ENCODE measurements around the gene TWIST2. TPM values are rescaled to one million over a fixed set of nuclear protein-coding genes. Genes with fewer than 3 reads are reported as not detected.

TWIST2 gene
- total RNA-seq, 3 donors from 2014 or later: 38.2 to 200 (median 178) TPM

DNA sequence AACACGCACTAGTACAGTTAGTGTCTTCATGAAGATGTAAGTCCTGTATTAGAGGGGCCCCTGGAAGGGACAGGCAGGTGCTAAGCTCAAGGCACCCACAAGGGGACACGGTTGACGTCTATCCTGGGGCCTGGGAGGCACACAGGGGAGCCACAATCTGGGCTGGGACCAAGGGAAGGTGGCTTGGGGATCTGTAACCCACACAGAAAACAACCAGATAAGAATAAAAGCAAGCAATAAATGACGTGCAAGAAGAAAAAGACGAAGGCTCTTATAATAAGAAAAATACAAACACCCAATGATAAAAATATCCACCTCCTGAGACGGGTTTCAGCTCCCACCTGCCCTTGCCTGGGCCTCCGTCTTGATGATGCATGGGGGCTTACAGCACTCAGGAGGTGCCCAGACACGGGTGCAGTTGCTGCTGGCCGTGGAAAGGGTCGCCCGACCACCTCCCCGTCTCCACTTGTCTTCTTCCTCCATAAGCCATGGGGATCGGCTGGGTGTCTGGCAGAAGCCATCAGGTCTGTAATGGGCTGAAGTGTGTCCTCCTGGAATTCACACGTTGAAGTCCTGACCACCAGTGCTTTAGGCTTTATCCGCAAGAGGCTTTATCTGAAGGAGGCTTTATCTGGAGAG is 73.9 kb downstream of the TWIST2 start:
- no peak for TF ChIP-seq POLR2A (IDR thresholded peaks at IDR 0.05)
- TF ChIP-seq, protein P1, sequence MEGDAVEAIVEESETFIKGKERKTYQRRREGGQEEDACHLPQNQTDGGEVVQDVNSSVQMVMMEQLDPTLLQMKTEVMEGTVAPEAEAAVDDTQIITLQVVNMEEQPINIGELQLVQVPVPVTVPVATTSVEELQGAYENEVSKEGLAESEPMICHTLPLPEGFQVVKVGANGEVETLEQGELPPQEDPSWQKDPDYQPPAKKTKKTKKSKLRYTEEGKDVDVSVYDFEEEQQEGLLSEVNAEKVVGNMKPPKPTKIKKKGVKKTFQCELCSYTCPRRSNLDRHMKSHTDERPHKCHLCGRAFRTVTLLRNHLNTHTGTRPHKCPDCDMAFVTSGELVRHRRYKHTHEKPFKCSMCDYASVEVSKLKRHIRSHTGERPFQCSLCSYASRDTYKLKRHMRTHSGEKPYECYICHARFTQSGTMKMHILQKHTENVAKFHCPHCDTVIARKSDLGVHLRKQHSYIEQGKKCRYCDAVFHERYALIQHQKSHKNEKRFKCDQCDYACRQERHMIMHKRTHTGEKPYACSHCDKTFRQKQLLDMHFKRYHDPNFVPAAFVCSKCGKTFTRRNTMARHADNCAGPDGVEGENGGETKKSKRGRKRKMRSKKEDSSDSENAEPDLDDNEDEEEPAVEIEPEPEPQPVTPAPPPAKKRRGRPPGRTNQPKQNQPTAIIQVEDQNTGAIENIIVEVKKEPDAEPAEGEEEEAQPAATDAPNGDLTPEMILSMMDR (IDR thresholded peaks at IDR 0.05): no peak
- no peak for TF ChIP-seq POLR2AphosphoS5 (IDR thresholded peaks at IDR 0.05)
- no peak overlapping the region for H3K27ac ChIP-seq
- no peak overlapping the region for H3K4me3 ChIP-seq
- no peaks in the 10 kb centered on the region for H3K27me3 ChIP-seq
- H3K36me3 ChIP-seq: no peaks in the 10 kb centered on the region
- H3K9me3 ChIP-seq: no peaks in the 10 kb centered on the region
- intact Hi-C loops (cut with DNase I; ENCODE audit: low total_unique reads): no loop called here
- no peaks in the 10 kb centered on the region for H3K4me1 ChIP-seq
- DNase-seq (ENCODE audit: low spot score in 2 of 2): no peak

DNA sequence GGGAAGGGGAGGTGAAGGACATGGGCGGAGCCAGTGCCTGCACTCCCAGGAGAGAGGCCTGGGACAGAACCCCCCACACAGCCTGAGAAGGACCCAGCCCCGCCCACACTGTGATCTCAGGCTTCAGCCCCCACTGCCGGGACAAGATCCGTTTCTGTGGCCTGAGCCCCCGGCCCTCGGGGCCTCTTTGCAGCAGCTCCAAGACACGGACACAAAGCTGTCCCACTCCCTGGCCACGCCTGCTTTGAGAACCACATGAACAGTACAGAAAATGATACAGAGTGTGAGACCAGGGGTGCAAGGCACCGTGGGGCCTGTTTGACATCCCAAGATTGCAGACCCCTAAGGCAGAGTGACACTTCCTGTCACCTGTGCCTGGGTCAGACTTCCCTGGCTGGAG is 74.5 kb downstream of the TWIST2 start:
- H3K27ac ChIP-seq: no peak overlapping the region
- H3K4me1 ChIP-seq: no peaks in the 10 kb centered on the region
- no peaks in the 10 kb centered on the region for H3K9me3 ChIP-seq
- H3K27me3 ChIP-seq: no peaks in the 10 kb centered on the region
- H3K4me3 ChIP-seq: no peak overlapping the region
- intact Hi-C loops (cut with DNase I; ENCODE audit: low total_unique reads): no loop called here
- TF ChIP-seq POLR2A (IDR thresholded peaks at IDR 0.05) (no peak), POLR2AphosphoS5 (IDR thresholded peaks at IDR 0.05) (no peak)
- TF ChIP-seq, protein P1 (IDR thresholded peaks at IDR 0.05): no peak
- no peaks in the 10 kb centered on the region for H3K36me3 ChIP-seq
- DNase-seq (ENCODE audit: low spot score in 2 of 2): peak in 1 of 2 donors; percentile 30

DNA sequence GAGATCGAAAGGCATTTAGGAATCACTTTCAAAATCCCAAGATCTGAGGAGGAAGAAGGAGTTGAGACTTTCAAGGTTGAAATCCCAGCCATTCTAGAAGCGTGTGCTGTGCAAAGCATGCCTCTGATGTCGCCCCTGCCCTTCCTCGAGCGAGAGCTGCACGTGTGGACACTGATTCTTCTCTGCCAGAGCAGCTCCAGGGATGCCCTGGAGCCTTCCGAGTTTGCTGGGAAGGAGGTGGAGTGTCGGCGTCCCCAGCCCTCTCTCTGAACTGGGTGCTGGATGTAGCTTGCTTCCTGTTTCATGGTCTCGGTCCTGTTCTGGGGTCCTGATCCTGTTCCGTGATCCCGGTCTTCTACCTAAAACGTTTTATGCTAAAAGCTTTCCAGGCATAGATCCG is 76.1 kb downstream of the TWIST2 start:
- H3K4me3 ChIP-seq: no peak overlapping the region
- H3K36me3 ChIP-seq: no peaks in the 10 kb centered on the region
- H3K4me1 ChIP-seq: no peaks in the 10 kb centered on the region
- no peak for DNase-seq (ENCODE audit: low spot score in 2 of 2)
- intact Hi-C loops (cut with DNase I; ENCODE audit: low total_unique reads): no loop called here
- no peaks in the 10 kb centered on the region for H3K9me3 ChIP-seq
- TF ChIP-seq POLR2AphosphoS5 (IDR thresholded peaks at IDR 0.05): no peak
- no peak for TF ChIP-seq POLR2A (IDR thresholded peaks at IDR 0.05)
- TF ChIP-seq, protein P1 (IDR thresholded peaks at IDR 0.05): no peak
- no peaks in the 10 kb centered on the region for H3K27me3 ChIP-seq
- no peak overlapping the region for H3K27ac ChIP-seq

DNA sequence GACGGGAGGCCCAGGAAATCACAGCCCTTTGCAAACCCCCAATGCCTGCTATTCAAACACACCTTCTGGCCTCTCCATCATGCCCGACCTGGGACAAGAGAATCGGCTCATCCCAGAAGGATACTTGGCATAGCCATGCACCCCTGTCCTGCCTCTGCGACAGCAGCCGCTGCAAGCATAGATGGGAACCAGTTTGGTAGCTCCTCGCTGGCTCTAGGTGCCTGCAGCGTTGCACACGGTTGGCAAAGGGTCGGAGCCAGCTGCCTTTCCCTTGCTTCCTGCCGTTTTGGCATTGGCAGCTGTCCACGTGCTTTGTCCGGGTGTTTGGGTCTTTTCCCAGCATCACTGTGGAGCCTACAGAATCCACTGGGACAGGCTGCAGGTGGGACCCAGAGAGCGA is 76.9 kb downstream of the TWIST2 start:
- no peaks in the 10 kb centered on the region for H3K27me3 ChIP-seq
- no peaks in the 10 kb centered on the region for H3K36me3 ChIP-seq
- DNase-seq (ENCODE audit: low spot score in 2 of 2): peak in 1 of 2 donors; percentile 37
- no peak overlapping the region for H3K4me3 ChIP-seq
- intact Hi-C loops (cut with DNase I; ENCODE audit: low total_unique reads): no loop called here
- TF ChIP-seq POLR2A (IDR thresholded peaks at IDR 0.05): no peak
- no peak for TF ChIP-seq POLR2AphosphoS5 (IDR thresholded peaks at IDR 0.05)
- TF ChIP-seq, protein P1 (IDR thresholded peaks at IDR 0.05): no peak
- H3K9me3 ChIP-seq: no peaks in the 10 kb centered on the region
- no peaks in the 10 kb centered on the region for H3K4me1 ChIP-seq
- H3K27ac ChIP-seq: no peak overlapping the region

DNA sequence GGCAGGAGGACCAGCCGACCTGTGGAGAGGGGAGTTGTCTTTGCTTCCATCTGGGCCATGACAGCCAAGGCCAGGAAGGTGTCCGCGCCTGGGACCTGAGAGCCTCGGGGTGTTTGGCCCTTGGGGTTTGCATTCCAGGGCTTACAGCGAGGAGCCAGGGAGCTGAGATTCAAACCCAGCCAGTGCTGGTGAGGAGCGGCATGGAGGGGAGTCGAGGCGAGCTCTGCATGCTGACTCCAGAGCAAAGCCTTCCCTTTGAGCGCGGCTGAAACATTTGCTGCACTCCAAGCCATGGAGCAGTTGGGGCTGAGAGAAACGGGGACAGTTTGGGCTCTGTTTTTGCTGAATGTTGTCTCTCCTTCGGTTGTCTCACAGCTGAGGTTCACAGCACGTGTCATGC is 77.4 kb downstream of the TWIST2 start:
- Histone ChIP-seq H3K27me3 (no peaks in the 10 kb centered on the region), H3K36me3 (no peaks in the 10 kb centered on the region), H3K9me3 (no peaks in the 10 kb centered on the region), H3K4me3 (no peak overlapping the region), H3K27ac (no peak overlapping the region), H3K4me1 (no peaks in the 10 kb centered on the region)
- intact Hi-C loops (cut with DNase I; ENCODE audit: low total_unique reads): no loop called here
- no peak for TF ChIP-seq POLR2A (IDR thresholded peaks at IDR 0.05)
- TF ChIP-seq, protein P1 (IDR thresholded peaks at IDR 0.05): no peak
- TF ChIP-seq POLR2AphosphoS5 (IDR thresholded peaks at IDR 0.05): no peak
- peak in 1 of 2 donors; percentile 49 for DNase-seq (ENCODE audit: low spot score in 2 of 2)

All from breast epithelium (tissue), 4 donors.